RWPE1 (cell line): ENCODE results near the gene PORCN.
A peak's percentile ranks its signal among the peaks of the same experiment; 100 is the strongest.

Experiments used
- CTCF ChIA-PET: fragments of 350-600 bp; sonication (Branson Sonifier 250); formaldehyde crosslinking; extraction: SDS; loops from one replicate; lab custom pipeline; 2021; lab: Yijun Ruan, JAX
- POLR2A ChIA-PET: fragments of 400-600 bp; formaldehyde crosslinking; extraction: SDS; loops from one replicate; lab custom pipeline; 2020; ENCODE audit warnings: antibody characterized with exemption; ENCODE audit not compliant: low non-redundant PET; lab: Yijun Ruan, JAX
- DNase-seq: peaks from one replicate; pipeline ENCODE4 v3.0.0; 2012; ENCODE audit warnings: low spot score
- H3K27ac ChIP-seq: fragments of 450-650 bp; 2 replicates; pipeline ENCODE4 v1.5.1; 2017
- CTCF ChIP-seq: fragments of 450-650 bp; conservative IDR thresholded peaks from 2 replicates; pipeline ENCODE4 v1.5.1; 2017; ENCODE audit warnings: low read depth, mild to moderate bottlenecking

The PORCN gene

GRCh38 chrX:48538641-48539344 is 30.0 kb downstream of the PORCN start:
- ChIA-PET POLR2A (interaction anchor here (1.2 kb wide), 1 partner anchor 35 kb away, joined by 4 read pairs; the partner anchor contains the start of gene RBM3), CTCF (interaction anchor here (0.9 kb wide), 1 partner anchor 9 kb away, joined by 4 read pairs; no protein-coding TSS in a partner anchor)
- DNase-seq = no peak
- peak overlapping the region; percentile 84 for H3K27ac ChIP-seq
- TF ChIP-seq CTCF = no peak

GRCh38 chrX:48539345-48540027 is 30.7 kb downstream of the PORCN start, which contains the start of gene TBC1D25:
Gene TBC1D25, plus strand, starts transcription at chrX:48539714. Its CDS starts 84 bp downstream, at chrX:48539798.
- peak within 1 kb of the TSS; percentile 84 for H3K27ac ChIP-seq
- CTCF ChIA-PET = interaction anchor here (0.6 to 1.5 kb wide), 5 partner anchors 9 to 790 kb away, joined by 3 to 6 read pairs (median 4); partner anchors contain the start of gene RBM3
- POLR2A ChIA-PET = interaction anchor here (1.2 kb wide), 1 partner anchor 35 kb away, joined by 4 read pairs; the partner anchor contains the start of gene RBM3
- peak; percentile 90 for DNase-seq
- 0 out of 2 replicates have a peak, but pooled peaks have one; percentile 18 for TF ChIP-seq CTCF

GRCh38 chrX:48540028-48540375 is 31.2 kb downstream of the PORCN start:
- POLR2A ChIA-PET = interaction anchor here (0.6 to 1.2 kb wide), 2 partner anchors 34 to 38 kb away, joined by 3 to 4 read pairs; partner anchors contain the start of gene RBM3
- no peak for TF ChIP-seq CTCF
- peak overlapping the region; percentile 84 for H3K27ac ChIP-seq
- CTCF ChIA-PET = interaction anchor here (0.6 to 1.5 kb wide), 4 partner anchors 9 to 791 kb away, joined by 3 to 6 read pairs (median 4); partner anchors contain the start of gene RBM3
- peak; percentile 54 for DNase-seq

- no peak for TF ChIP-seq CTCF
- POLR2A ChIA-PET = interaction anchor here (0.6 kb wide), 1 partner anchor 38 kb away, joined by 3 read pairs; no protein-coding TSS in a partner anchor
- no peak for DNase-seq
- CTCF ChIA-PET = interaction anchor here (0.6 to 1.5 kb wide), 3 partner anchors 9 to 41 kb away, joined by 4 to 6 read pairs (median 4); partner anchors contain the start of gene RBM3
- H3K27ac ChIP-seq = peak overlapping the region; percentile 84
Measured at GRCh38 chrX:48540480-48540879, 31.7 kb downstream of the PORCN start.

GRCh38 chrX:48541140-48541814 is 32.5 kb downstream of the PORCN start:
- no peak for DNase-seq
- peak overlapping the region; percentile 84; the same call in 1 of the 2 replicates for H3K27ac ChIP-seq
- POLR2A ChIA-PET = no interaction called here

More at GRCh38 chrX:48541140-48541814, 32.5 kb downstream of the PORCN start:
- CTCF ChIA-PET = interaction anchor here (0.6 kb wide), 1 partner anchor 42 kb away, joined by 4 read pairs; no protein-coding TSS in a partner anchor
- TF ChIP-seq CTCF = no peak
